Measurements from ENCODE around the gene ZNF23.

Gene ZNF23

DNA sequence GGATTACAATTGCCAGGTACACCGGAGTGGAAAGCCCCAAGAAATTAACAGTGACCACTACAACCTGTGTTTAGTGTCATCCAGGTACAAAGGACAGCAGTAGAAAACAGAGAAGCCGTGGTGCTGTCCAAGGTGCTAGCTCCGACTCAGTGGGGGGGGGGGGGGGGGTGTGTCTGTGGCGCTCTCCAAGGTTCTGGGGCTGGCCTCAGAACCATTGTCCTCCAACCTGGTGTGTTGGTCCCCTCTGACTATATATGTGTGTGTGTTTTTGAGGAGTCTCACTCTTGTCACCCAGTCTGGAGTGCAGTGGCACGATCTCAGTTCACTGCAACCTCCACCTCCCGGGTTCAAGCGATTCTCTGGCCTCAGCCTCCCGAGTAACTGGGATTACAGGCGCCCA lies 5.8 kb upstream of the ZNF23 start:
- peak; percentile 12 for DNase-seq (ENCODE audit: low read depth)

- no peak for DNase-seq (ENCODE audit: low read depth)
Measured at GRCh38 chr16:71464231-71464630, 2.2 kb upstream of the ZNF23 start.

GRCh38 chr16:71460941-71461340 lies 1.1 kb downstream of the ZNF23 start:
- DNase-seq (ENCODE audit: low read depth) = no peak

GRCh38 chr16:71460236-71460635 lies 1.8 kb downstream of the ZNF23 start:
- DNase-seq (ENCODE audit: low read depth) = no peak

DNA sequence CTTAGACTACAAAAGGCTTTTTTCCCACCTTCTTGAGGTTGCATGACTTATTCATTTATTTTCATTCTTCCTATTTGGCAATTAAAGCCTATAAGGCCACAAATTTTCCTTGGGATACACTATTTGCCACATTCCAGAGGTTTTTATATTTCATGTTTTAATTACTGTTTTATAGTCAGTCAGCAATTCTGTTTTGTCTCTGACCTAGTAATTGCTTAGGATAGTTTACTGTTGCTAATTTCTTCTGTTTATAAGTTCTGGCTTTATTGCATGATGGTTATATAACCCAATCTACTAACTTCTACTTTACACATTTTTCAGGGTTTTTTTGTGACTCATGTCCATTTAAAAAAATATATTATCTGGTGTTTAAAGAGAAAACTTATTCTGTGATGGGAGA lies 2.5 kb downstream of the ZNF23 start:
- no peak for DNase-seq (ENCODE audit: low read depth)

- DNase-seq (ENCODE audit: low read depth) = no peak
Measured at GRCh38 chr16:71456801-71457200, 5.2 kb downstream of the ZNF23 start.

- no peak for DNase-seq (ENCODE audit: low read depth)
Measured at GRCh38 chr16:71453036-71453435, 9.0 kb downstream of the ZNF23 start.

DNA sequence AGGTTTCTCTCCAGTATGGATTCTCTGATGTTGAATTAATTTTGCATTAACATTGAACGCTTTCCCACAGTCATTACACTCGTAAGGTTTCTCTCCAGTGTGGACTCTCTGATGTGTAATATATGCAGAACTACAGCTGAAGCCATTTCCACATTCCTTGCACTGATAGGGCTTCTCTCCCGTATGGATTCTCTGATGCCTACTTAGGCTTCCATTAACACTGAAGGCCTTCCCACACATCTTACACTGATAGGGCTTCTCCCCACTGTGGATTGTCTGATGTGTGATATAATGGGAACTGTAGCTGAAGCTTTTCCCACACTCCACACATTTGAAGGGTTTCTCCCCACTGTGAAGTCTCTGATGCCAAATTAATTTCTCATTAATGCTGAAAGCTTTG lies 13.0 kb downstream of the ZNF23 start:
- no peak for DNase-seq (ENCODE audit: low read depth)

DNA sequence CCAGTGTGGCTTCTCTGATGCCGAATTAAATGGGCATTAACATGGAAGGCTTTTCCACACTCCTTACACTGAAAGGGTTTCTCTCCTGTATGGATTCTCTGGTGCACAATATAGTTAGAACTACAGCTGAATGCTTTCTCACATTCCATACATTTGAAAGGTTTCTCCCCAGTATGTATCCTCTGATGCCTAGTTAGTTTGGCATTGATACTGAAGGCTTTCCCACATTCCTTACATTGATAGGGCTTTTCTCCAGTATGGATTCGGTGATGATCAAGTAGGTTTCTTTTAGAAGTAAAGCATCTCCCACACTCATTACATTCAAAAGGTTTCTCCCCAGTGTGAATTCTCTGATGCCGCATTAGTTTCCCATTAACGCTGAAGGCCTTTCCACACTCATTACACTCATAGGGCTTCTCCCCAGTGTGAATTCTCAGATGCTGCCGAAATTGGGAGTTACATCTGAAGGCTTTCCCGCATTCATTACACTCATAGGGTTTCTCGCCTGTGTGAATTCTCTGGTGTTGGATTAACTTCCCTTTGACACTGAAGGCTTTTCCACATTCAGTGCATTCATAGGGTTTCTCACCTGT lies 13.7 kb downstream of the ZNF23 start:
- DNase-seq (ENCODE audit: low read depth) = no peak

- no peak for DNase-seq (ENCODE audit: low read depth)
Measured at GRCh38 chr16:71443714-71444113, 18.3 kb downstream of the ZNF23 start.

- DNase-seq (ENCODE audit: low read depth) = no peak
Measured at GRCh38 chr16:71442051-71442440, 20.0 kb downstream of the ZNF23 start, which contains the start of gene TLE7. Gene TLE7 (minus strand): TSS chr16:71442054. CDS start chr16:71433324, 8,730 bp downstream.

DNA sequence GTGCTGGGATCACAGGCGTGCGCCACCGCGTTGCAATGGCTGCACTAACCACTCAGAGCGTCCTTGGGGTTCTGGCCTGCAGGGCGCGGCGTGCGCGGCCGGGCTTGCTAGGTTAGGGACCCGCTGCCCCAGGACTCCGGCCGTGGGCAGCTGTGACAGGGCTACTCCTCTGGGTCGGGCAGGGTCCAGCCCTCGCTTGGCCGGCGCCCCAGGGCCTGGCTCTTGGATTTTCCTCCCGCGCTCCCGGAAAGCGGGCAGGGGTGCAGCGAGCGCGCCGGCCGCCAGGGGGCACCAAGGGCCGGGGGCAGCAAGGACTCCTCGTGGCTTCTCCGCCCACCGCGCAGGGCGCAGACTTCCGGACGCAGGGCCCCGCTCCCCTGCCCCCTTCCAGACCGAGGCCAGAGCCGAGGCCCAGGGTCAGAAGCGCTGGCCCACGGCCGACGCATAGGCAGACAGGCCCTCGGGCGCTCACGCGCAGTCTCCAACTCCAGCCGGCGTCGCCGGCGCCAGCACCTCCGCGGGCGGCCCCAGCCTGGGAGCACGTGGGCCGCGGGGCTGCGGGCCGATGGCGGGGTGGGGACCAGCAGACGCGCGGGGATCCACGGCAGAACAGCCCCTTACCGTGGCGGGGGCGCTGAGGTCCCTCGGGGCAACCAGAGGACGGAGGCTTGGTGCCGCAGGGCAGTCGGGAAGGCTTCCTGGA lies 20.5 kb downstream of the ZNF23 start:
- no peak for DNase-seq (ENCODE audit: low read depth)

DNA sequence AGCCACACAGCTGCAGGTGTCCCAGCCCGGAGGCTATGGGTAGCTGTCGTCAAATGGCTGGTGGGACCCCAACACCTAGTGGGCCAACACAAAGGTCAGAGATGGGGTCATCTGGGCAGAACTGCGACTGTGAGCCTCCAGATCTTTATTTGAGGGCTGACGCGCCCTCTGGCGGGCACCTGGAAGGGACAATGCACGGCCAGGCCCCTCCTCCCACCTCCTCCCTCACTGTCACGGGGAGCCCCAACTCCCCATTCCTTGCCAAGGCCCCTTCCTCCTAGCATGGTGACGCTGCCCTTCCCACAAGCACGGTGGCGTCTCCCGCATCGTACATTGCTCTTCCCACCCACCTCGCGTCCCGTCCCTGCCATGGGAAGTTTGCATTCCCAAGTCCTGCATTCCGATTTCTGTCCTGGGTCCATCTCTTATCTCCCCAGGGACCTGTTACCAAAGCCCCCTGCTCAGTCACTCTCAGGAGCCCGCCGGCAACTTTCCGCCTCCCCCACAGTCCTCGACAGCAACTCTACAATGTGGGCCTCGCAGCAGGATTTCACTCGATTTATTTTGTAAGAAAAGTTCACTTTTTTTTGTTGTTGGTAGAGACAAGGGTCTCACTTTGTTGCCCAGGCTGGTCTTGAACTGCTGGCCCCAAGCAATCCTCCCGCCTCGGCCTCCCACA lies 21.2 kb downstream of the ZNF23 start:
- no peak for DNase-seq (ENCODE audit: low read depth)

GRCh38 chr16:71439523-71439922 lies 22.5 kb downstream of the ZNF23 start:
- DNase-seq (ENCODE audit: low read depth) = no peak

DNA sequence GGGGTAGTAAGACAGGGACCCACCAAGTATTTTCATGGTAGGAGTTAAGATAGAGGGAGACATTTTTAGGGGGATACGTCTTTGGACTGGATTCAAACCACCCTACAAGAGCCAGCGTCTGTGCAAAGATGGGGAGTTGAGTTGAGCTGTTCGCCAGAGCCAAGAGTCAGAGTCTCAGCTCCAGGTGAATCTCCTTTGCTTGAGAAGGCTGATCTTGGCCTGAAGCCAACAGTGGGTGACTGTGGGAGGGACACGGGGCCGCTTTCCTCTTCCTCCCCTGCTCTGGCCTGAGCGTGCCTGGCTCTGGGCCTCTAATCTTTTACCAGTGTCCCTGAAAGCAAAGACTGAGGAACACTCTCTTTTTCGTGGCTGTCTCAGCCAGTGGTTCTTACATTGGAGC lies 25.6 kb downstream of the ZNF23 start:
- no peak for DNase-seq (ENCODE audit: low read depth)

DNA sequence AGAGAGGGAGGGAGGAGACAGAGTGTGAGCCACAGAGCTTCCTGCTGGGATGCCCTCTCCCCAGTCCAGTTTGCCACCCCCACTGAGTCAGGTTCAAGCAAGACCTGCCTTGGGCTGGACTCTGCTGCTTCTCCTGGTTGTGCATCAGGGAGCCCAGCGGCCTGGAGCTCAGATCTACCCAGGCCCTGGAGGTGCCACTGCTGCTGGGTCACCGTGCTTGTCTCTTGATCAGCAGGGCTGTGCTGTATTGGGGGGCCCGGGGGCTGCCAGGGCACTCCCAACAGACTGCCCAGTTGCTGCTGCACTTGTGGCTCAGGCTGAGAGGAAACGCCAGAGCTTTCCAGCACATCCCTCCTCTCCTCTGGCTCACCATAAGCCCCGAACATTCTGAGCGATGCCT lies 29.1 kb downstream of the ZNF23 start:
- DNase-seq (ENCODE audit: low read depth) = no peak

- DNase-seq (ENCODE audit: low read depth) = no peak
Measured at GRCh38 chr16:71431991-71432390, 30.1 kb downstream of the ZNF23 start.

DNA sequence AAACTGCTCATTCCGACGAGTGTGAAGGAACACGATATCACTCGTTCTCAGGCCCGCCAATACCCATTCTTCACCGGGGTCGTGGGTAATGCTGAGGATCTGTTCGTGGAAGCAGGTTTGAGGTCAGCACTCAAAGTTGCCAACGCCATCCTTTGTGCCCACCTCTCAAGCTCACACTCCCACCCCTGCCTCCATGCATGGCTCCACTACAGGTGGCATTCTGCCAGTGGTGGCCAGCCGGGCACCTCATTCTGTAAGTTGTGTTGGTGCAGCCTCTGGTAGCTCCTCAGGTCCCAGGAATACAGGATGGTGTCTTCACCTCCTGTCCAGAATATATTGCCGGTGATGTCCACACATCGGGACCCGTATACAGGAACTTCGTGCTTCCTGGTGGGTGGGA lies 30.9 kb downstream of the ZNF23 start:
- DNase-seq (ENCODE audit: low read depth) = no peak

- DNase-seq (ENCODE audit: low read depth) = no peak
Measured at GRCh38 chr16:71430744-71431143, 31.3 kb downstream of the ZNF23 start.

DNA sequence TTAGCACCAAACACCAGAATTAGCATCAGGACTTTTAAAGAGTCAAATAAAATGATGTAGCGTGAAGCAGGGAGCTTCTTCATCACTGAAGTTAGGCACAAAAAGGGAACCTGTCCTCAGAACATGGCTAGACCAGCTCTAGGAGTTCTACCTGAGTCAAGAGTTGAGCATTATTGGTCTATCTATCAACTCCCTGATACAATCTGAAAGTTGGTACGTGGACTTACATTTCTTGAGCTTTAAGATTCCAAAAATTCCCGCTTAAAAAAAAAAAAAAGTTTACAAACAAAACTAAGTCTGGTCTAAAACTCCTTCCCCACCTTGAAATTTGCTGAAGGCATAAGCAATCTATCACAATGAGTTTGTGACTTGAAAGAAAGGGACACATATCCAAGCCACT lies 32.5 kb downstream of the ZNF23 start:
- no peak for DNase-seq (ENCODE audit: low read depth)

DNA sequence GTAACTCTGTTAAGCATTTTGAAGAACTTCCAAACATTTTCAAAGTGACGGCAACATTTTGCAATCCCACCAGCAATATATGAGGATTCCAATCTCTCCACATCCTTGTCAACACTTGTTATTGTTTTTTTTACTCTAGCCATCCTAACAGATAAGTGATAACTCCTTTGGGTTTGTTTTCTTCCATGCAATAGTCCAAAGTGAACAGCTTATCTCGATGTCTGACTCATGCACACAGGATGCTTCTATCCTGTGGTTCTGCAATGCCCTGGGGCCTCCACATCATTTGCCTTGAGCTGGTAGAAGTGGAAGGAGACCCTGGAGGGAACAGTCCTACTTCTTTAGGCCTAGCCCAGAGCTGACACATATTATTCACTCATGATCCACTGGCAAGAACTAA lies 33.2 kb downstream of the ZNF23 start:
- no peak for DNase-seq (ENCODE audit: low read depth)

GRCh38 chr16:71428385-71428784 lies 33.7 kb downstream of the ZNF23 start:
- no peak for DNase-seq (ENCODE audit: low read depth)

DNA sequence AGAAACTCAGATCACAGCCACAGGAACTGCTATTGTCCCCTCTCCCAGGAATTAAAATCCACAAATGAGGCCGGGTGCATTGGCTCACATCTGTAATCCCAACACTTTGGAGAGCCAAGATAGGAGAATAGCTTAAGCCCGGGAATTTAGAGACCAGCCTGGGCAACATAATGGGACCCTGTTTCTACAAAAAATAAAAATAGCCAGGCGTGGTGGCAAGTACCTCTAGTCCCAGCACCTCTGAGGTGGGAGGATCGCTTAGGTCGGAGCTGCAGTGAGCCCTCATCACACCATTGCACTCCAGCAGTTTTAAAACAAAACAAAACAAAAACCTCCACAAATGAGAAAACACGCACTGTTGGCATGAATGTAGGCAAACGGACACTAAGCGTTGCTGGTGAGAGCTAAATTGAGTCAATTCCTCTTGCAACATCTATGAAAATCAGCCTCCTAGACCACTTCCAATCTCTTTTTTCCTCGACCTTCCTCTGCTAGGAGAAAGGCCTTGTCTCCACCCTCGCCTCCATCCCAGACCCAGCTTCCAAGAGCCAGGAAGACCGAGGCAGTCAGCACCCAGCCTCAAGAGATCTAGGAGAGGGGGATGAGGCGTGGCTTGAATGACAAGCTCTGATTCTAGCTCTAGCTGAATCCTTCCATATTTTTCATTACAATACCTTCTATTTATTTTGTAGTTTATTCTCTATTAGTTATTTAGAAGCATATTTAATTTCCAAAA lies 35.0 kb downstream of the ZNF23 start:
- DNase-seq (ENCODE audit: low read depth) = no peak

All from stimulated activated CD8-positive, alpha-beta memory T cell treated with anti-CD3 and anti-CD28 coated beads, Interleukin-12 subunit alpha, Interleukin-12 subunit beta, amount 100 ng/mL, for 1 hour (primary cell).